ENCODE data around the gene GNAQ. TPM values are rescaled to one million over a fixed set of nuclear protein-coding genes. Genes with fewer than 3 reads are reported as not detected.

Gene GNAQ
- total and polyA plus RNA-seq, 4 donors: 6.8 to 19.6 (median 12.6) TPM

DNA sequence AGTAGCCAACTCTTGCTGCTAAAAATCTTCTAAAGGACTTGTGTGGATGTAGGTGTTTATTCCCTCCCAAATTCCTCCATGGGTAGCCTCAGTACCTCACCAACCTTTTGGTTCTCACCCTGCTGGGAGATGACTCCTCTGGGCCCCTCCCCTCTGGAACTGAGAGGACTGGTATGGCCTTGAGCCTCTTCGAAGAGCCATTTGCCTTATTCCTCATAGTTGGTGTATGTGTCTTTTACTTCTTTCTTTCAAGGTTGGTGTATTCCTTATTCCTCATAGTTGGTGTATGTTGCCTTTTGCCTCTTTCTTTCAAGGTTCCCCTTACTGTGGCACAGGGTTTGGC, 48.3 kb downstream of the GNAQ start:
- H3K9me3 ChIP-seq (ENCODE audit: control insufficient read depth in 4 of 4, low read length in 3 of 4): no peaks in the 10 kb centered on the region
- peaks cover 6 to 46% (median 22%) of the 10 kb centered on the region in 4 donors for H3K4me1 ChIP-seq (ENCODE audit: control insufficient read depth in 4 of 4, insufficient read depth in 4 of 4, low read length in 3 of 4)
- H3K4me3 ChIP-seq (ENCODE audit: low read depth in 1 of 3, low read length in 3 of 3): no peak overlapping the region
- H3K36me3 ChIP-seq (ENCODE audit: control insufficient read depth in 4 of 4, insufficient read depth in 3 of 4, low read depth in 1 of 4, low read length in 3 of 4): peaks cover 0 to 3% (median 0%) of the 10 kb centered on the region in 4 donors
- H3K27me3 ChIP-seq (ENCODE audit: control insufficient read depth in 4 of 4, insufficient read depth in 4 of 4, low read length in 3 of 4): no peaks in the 10 kb centered on the region
- no peak overlapping the region for H3K27ac ChIP-seq (ENCODE audit: low read depth in 1 of 2, low read length in 2 of 2)
- 81% methylated on average over 1 of the region's 1 CpG for WGBS
- TF ChIP-seq FOXA1 (IDR thresholded peaks at IDR 0.05) (no peak), MAX (IDR thresholded peaks at IDR 0.05) (no peak), TAF1 (conservative IDR thresholded peaks at IDR 0.05) (no peak), RAD21 (IDR thresholded peaks at IDR 0.05) (no peak), HNF4A (conservative IDR thresholded peaks at IDR 0.05) (no peak), EGR1 (IDR thresholded peaks at IDR 0.05; ENCODE audit: low read depth in 2 of 2) (no peak), GABPA (IDR thresholded peaks at IDR 0.05 in 1 of 2, conservative IDR thresholded peaks at IDR 0.05 in 1 of 2) (no peak), JUND (IDR thresholded peaks at IDR 0.05) (no peak), RXRA (IDR thresholded peaks at IDR 0.05) (no peak), SP1 (IDR thresholded peaks at IDR 0.05) (no peak), FOXA2 (IDR thresholded peaks at IDR 0.05) (no peak), HNF4G (IDR thresholded peaks at IDR 0.05) (no peak), YY1 (IDR thresholded peaks at IDR 0.05) (no peak), NR2F2 (IDR thresholded peaks at IDR 0.05) (no peak)
- TF ChIP-seq, protein P1, sequence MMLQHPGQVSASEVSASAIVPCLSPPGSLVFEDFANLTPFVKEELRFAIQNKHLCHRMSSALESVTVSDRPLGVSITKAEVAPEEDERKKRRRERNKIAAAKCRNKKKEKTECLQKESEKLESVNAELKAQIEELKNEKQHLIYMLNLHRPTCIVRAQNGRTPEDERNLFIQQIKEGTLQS (IDR thresholded peaks at IDR 0.05): no peak
- TF ChIP-seq, protein P2, sequence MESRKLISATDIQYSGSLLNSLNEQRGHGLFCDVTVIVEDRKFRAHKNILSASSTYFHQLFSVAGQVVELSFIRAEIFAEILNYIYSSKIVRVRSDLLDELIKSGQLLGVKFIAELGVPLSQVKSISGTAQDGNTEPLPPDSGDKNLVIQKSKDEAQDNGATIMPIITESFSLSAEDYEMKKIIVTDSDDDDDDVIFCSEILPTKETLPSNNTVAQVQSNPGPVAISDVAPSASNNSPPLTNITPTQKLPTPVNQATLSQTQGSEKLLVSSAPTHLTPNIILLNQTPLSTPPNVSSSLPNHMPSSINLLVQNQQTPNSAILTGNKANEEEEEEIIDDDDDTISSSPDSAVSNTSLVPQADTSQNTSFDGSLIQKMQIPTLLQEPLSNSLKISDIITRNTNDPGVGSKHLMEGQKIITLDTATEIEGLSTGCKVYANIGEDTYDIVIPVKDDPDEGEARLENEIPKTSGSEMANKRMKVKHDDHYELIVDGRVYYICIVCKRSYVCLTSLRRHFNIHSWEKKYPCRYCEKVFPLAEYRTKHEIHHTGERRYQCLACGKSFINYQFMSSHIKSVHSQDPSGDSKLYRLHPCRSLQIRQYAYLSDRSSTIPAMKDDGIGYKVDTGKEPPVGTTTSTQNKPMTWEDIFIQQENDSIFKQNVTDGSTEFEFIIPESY (IDR thresholded peaks at IDR 0.05): no peak
- TF ChIP-seq, protein P3, sequence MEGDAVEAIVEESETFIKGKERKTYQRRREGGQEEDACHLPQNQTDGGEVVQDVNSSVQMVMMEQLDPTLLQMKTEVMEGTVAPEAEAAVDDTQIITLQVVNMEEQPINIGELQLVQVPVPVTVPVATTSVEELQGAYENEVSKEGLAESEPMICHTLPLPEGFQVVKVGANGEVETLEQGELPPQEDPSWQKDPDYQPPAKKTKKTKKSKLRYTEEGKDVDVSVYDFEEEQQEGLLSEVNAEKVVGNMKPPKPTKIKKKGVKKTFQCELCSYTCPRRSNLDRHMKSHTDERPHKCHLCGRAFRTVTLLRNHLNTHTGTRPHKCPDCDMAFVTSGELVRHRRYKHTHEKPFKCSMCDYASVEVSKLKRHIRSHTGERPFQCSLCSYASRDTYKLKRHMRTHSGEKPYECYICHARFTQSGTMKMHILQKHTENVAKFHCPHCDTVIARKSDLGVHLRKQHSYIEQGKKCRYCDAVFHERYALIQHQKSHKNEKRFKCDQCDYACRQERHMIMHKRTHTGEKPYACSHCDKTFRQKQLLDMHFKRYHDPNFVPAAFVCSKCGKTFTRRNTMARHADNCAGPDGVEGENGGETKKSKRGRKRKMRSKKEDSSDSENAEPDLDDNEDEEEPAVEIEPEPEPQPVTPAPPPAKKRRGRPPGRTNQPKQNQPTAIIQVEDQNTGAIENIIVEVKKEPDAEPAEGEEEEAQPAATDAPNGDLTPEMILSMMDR (IDR thresholded peaks at IDR 0.05; ENCODE audit: low read depth, low read length, missing input control): no peak
- TF ChIP-seq, protein P4, sequence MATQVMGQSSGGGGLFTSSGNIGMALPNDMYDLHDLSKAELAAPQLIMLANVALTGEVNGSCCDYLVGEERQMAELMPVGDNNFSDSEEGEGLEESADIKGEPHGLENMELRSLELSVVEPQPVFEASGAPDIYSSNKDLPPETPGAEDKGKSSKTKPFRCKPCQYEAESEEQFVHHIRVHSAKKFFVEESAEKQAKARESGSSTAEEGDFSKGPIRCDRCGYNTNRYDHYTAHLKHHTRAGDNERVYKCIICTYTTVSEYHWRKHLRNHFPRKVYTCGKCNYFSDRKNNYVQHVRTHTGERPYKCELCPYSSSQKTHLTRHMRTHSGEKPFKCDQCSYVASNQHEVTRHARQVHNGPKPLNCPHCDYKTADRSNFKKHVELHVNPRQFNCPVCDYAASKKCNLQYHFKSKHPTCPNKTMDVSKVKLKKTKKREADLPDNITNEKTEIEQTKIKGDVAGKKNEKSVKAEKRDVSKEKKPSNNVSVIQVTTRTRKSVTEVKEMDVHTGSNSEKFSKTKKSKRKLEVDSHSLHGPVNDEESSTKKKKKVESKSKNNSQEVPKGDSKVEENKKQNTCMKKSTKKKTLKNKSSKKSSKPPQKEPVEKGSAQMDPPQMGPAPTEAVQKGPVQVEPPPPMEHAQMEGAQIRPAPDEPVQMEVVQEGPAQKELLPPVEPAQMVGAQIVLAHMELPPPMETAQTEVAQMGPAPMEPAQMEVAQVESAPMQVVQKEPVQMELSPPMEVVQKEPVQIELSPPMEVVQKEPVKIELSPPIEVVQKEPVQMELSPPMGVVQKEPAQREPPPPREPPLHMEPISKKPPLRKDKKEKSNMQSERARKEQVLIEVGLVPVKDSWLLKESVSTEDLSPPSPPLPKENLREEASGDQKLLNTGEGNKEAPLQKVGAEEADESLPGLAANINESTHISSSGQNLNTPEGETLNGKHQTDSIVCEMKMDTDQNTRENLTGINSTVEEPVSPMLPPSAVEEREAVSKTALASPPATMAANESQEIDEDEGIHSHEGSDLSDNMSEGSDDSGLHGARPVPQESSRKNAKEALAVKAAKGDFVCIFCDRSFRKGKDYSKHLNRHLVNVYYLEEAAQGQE (IDR thresholded peaks at IDR 0.05): no peak
- DNase-seq (ENCODE audit: low spot score): no peak
- no peak overlapping the region for H3K9ac ChIP-seq (ENCODE audit: low read depth in 1 of 2, low read length in 2 of 2)
